ENCODE measurements around the gene FOXL3.

- no peak for TF ChIP-seq CTCF (IDR thresholded peaks at IDR 0.05)
- TF ChIP-seq ZFX (IDR thresholded peaks at IDR 0.05; ENCODE audit: borderline replicate concordance), result no peak
These were observed 39.8 kb downstream of the FOXL3 start for GRCh38 chr7:329691-330281.
